Measurements from ENCODE around the gene MEGF10.

- TF ChIP-seq POLR2AphosphoS5 (IDR thresholded peaks at IDR 0.05) (no peak), POLR2A (IDR thresholded peaks at IDR 0.05) (no peak), CTCF (IDR thresholded peaks at IDR 0.05) (no peak), EP300 (IDR thresholded peaks at IDR 0.05) (no peak)
Measured at GRCh38 chr5:127428276-127428675, 137.7 kb downstream of the MEGF10 start.

All from gastroesophageal sphincter (tissue), 3 donors.